T47D (cell line): ENCODE data around the gene PUS7L.
A peak's percentile ranks its signal among the peaks of the same experiment; 100 is the strongest.
"Not testable (repeated sequence)": the region's sequence is repeated elsewhere in the genome, so short reads cannot be mapped to it uniquely, and the experiment has no call there.

Source experiments
- DNase-seq, 2 experiments: peaks; one replicate each; pipeline versions ENCODE4 v3.0.0 to v3.0.0-alpha.2; 2011 to 2012; ENCODE audit warnings: low read depth in 1 of 2, low spot score in 1 of 2
- JUND ChIP-seq: IDR thresholded peaks from 2 replicates; pipeline ENCODE4 v1.6.1; 2012; ENCODE audit warnings: low read depth
- in situ Hi-C: cut with HindIII; loops from 2 replicates; pipeline ENCODE4 v1.10.0; 2016; ENCODE audit warnings: low sequenced_read_pairs, low pct_unique_long_range_greater_than_20kb

The PUS7L gene

DNA sequence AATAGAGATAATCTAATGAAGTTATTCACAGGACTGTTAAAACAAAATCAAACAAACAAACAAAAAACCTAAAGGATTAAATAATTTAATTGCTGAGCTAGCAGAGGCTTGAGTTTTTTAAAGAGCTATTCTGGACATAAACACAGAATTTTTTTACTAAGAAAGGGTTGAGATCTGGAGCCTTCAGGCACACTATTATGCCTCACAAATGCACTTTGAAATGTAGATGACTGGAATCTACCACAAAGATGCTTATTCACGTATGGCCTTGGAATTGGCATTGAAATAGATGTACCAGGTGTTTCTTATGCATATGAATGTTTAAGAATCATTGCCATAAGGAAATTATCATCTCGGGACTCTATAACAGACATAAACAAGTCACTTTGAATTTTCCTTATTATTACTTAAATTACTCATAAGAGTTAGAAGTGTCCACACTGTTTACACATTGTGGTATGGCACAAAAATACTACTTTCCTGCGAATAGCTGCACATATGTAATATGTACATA lies 21.6 kb downstream of the PUS7L start:
- no peak for TF ChIP-seq JUND
- no peak for DNase-seq
- in situ Hi-C loops: no loop called here

DNA sequence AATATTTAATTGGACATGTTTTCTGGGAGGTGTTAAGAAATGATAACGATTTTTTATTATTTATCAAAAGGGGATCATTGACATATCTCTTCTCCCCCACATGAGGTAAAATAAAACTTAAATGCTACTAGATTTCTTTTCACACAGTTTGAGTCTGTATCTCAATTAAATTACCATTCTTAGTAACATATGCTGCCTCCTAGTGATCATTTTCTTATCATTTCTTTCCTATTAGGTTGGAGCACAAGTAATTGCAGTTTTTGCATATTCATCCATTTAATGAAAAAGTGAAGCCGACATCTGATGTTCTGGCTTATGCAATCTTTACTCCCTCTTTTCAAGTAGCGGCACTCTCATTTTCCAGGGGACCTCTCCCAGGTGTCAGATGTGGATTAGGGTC lies 24.9 kb downstream of the PUS7L start:
- in situ Hi-C loops: no loop called here
- TF ChIP-seq JUND: no peak
- no peak for DNase-seq

DNA sequence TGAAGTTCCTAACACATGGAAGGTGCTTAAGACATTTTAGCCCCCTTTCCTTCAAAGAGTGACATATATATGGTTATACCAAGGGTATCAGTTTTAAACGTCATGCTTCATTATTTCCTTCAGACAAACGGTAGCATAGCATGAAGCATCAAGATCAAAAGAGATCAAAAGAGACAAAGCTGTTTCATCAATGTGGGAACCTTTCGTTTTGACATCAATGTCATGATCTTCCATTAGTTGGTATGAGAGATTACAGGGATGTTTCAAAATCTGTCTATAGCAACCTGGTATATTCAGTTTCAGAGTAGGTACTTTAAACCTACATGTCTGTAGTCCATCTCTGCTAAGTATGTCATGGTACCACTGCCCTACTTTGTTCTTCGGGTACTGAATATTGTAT lies 28.3 kb downstream of the PUS7L start:
- no peak for TF ChIP-seq JUND
- in situ Hi-C loops: no loop called here
- DNase-seq: no peak

DNA sequence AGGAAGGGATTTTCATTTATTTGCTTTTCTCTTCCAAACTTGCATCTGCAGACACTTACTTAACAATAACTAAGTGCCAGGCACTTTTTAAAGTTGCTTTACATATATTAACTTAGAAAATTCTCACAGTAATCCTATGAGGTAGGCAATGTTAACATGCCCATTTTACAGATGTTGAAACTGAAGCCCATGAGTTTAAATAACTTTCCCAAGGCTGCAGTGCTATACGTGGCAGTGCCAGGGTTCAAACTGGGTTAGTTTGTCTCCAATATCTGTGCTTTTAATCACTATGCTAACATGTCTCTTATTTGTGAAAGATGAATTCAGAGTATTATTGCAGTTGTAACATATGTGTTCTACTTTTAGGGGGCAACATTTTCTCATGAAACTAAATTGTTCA lies 29.9 kb downstream of the PUS7L start:
- in situ Hi-C loops: no loop called here
- no peak for TF ChIP-seq JUND
- DNase-seq: no peak

DNA sequence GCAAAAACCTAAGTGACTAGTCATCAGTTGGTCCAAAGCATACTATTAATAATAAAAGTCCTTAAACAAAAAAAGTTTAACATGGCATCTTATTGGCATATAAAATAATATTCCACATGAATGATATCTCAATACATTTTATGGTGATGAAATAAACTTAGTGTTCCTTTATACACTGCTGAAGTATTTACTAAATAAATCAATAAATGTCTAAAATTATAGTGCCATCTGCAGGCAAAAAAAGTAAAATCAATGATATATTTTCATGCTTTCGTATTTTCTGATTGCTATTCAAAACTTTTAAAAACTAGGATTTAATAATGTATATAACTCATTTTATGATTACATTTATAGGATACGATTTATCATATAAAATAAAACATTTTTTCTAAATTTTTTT lies 30.5 kb downstream of the PUS7L start:
- in situ Hi-C loops: no loop called here
- peak in 1 of 2 experiments; percentile 25 for DNase-seq

DNA sequence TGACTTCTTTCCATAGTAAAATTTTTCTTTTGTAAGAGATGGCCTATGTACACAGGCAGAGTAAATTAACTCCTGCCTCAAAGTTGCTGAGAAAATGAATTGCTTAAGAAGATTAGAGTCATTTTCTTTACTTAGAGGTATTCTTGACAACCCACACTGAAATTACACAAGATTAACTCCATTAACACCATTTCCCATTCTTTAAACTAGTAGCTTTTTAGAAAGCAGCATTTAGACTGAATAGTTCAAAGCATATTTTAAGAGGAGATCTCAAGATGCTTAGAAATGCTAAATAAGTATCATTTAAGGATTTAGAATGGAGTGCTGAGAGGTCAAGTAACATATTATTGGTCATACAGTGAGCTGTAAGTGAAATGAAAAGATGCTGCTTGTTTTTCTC lies 35.5 kb downstream of the PUS7L start:
- in situ Hi-C loops: no loop called here
- no peak for TF ChIP-seq JUND
- no peak for DNase-seq

More for the DNA sequence above, 30.5 kb downstream of the PUS7L start:
- no peak for TF ChIP-seq JUND

DNA sequence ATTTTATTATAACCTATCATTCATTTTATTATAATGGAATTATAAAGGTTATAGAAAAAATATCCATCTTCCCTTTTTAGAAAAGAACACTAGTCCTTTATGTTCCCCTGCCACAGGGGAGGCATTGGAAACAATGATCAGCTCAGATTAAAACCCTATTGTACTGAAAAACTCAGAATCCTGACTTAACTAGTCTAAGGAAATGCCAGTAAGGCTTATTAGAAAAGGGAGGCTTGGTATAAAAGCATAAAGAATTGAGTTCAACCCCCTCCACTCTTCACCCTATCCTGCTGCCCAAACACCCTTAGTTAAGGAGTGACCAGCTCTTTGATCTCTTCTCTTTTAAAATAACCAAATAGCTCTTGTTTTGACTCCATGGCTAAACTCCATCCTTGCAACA lies 36.0 kb downstream of the PUS7L start:
- no peak for DNase-seq
- no peak for TF ChIP-seq JUND
- in situ Hi-C loops: no loop called here

DNA sequence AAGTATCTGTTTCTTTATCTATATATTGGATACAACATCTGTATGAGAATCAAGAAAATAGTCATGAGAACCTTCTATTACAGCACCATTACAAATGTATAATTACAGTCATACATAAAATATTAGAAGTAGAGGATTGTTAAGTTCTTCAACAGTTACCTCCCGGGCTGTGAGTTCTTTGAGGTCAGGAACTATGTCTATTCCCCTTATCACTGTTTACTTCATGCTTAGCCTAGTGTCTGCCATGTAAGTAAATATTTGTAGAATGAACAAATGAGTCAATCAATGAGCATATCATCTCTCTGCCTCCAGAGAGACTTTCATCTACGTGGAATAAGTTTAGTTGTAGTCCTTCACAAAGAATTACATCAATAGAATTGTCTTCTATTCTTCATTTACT lies 47.2 kb downstream of the PUS7L start:
- DNase-seq: no peak
- TF ChIP-seq JUND: no peak
- in situ Hi-C loops: no loop called here

DNA sequence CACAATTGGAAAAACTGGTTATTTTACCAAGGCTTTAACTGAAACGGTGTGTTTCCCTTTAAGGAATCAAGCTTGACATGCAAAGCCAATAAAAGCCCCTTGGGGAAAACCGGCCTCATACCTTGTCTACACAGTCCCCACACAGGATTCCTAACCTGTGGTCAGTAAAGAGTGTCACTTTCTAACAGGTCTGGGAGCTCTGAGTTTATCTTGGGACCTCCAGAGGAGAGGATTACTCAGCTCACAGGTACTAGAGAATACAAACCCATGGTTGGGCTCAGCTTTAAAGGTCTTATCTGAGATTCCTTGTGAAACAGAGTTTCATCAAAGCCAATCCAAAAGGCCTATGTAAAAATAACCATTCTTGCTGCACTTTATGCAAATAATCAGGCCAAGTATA lies 54.8 kb downstream of the PUS7L start:
- DNase-seq, in situ Hi-C loops: not testable (repeated sequence)

DNA sequence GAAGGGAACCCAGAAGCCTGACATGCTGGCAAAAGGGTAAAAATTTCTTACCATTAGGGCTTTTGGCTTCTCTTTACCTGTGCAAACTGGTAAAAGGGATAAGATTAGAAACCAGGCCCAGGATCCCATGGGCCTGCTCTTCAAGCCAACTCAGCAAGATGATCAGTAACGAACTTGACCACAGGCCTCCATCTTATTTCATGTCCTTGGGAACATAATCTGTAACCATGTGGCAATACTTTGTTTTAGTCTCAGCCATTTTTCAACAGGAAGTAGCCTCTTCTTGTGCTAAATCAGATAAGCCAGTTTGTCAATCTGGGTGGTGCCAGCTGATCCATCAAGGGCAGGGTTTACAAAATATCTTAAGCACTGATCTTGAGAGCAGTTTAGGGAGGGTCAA lies 57.4 kb downstream of the PUS7L start:
- in situ Hi-C loops, DNase-seq: not testable (repeated sequence)

DNA sequence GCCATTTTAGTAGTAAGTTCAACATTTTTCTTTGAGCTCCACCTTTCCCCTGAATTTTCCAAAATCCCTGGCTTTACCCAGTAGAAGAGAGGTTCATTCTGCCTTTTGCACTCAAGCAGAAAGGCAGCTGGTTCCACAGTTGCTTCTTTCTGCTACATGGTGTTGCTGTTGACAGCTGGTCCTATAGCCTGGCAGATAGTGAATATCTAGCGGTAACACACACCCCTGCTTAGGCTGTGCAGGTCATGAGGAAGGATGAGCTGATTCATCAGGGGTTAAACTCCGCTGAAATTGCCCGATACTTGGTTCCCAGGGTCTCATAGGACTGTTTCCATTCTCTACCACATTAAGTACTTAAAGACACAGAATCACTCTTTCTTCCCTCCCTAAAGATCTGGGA lies 62.4 kb downstream of the PUS7L start:
- DNase-seq: no peak
- in situ Hi-C loops: no loop called here
- no peak for TF ChIP-seq JUND

DNA sequence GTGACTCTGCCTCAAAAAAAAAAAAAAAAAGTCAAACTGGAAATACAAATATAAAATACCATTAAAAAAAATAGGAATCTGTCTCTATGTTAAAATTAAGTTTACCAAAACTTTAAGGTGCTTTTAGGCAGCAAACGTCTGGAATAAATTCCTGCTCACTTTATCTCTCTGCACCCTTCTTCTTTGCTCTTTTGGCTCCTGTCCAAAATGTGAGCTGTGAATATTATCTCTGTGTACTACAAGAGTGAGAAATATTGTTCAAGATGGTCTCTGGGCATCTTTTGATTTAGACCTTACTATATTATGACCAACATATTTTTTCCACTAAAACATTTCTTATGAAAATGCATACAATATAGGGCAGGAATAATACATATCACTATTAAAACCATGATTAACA lies 63.7 kb downstream of the PUS7L start:
- DNase-seq: no peak
- no peak for TF ChIP-seq JUND
- in situ Hi-C loops: no loop called here

DNA sequence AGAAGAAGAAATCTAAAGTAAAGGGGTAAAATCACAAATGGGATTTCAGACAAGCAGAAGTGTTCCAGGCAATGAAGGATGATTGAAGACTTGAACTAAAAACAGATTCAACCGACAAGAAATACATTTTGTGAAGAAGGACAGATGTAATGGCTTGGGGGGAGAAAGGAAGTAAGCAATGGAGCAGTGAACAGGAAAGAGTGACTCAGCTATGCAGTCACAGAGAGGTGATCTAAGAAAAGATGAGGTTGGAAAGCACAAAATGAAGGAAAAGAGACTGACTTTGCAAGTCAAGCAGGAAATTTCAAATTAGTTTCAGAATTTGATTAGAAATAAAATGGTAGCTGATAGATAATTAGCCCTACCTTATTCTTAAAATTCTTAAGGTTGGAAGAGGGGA lies 66.5 kb downstream of the PUS7L start:
- in situ Hi-C loops: no loop called here
- TF ChIP-seq JUND: no peak
- no peak for DNase-seq

DNA sequence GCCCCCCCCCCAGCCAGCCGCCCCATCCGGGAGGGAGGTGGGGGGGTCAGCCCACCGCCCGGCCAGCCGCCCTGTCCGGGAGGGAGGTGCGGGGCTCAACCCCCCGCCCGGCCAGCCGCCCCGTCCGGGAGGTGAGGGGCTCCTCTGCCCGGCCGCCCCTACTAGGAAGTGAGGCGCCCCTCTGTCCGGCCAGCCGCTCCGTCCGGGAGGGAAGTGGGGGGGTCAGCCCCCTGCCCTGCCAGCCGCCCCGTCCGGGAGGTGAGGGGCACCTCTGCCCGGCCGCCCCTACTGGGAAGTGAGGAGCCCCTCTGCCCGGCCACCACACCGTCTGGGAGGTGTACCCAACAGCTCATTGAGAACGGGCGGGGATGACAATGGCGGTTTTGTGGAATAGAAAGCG lies 73.1 kb downstream of the PUS7L start:
- DNase-seq, in situ Hi-C loops: not testable (repeated sequence)
